GM12864 (cell line): ENCODE measurements around the gene STX4.

ENCODE experiments used
- DNase-seq: peaks from one replicate; pipeline ENCODE4 v3.0.0-alpha.2; 2011; ENCODE audit warnings: low read depth
- H3K4me3 ChIP-seq: 2 replicates; pipeline ENCODE4 v1.5.1; 2011; ENCODE audit warnings: mild to moderate bottlenecking, low read depth, low read length, control low read depth
- CTCF ChIP-seq: IDR thresholded peaks from 2 replicates; pipeline ENCODE4 v1.5.1; 2011; ENCODE audit warnings: low read depth, mild to moderate bottlenecking, moderate library complexity, low read length, control low read depth, inconsistent platforms; ENCODE audit errors: missing control alignments

Gene STX4

DNA sequence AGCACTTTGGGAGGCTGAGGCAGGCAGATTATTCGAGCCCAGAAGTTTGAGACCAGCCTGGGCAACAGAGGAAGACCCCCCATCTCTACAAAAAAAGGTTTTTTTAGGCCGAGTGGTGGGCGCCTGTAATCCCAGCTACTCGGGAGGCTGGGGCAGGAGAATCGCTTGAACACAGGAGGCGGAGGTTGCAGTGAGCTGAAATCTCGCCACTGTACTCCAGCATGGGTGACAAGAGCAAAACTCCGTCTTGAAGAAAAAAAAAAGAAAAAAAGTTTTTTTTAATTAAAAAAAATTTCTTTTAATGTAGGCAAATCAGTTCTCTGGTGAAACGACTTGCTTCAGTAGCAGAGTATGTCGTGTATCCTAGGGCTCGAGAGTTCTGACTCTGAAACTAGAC, 37.4 kb upstream of the STX4 start:
- H3K4me3 ChIP-seq: peak overlapping the region; percentile 74
- DNase-seq: no peak
- no peak for TF ChIP-seq CTCF

DNA sequence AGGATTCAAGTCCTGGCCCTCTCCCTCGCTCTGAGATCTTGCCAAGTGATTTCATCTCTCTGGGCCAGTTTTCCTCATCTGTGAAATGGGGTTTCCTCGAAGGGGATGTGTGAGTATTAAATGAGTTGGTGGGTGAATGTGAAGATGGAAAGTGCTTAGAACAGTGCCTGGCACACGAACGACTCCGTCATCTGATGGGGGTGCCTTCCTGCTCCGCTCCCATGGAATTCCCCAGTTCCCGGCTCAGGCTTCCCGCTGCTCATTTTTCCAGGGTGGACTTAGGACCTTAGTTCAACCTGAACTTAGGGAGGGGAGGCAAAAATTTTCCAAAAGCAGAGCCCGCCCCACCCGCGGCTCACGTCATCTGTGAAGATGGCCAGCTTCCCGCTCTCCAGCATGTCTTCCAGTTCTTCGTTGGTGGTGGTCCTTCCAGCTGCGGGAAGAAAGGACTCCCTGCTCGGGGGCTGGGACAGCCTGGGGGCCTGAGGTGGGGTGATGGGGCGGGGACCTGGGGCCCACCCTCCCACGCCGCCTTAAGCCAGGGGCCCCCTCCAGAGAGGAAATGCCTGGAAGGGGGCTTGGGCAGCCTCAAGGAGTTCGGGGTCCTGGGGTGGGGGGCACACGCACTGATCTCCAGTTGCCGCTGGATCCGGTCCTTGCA, 36.9 kb upstream of the STX4 start:
- no peak for DNase-seq
- H3K4me3 ChIP-seq: peak overlapping the region; percentile 74
- TF ChIP-seq CTCF: no peak

- peak; percentile 55 for DNase-seq
- H3K4me3 ChIP-seq: peak overlapping the region; percentile 74
- TF ChIP-seq CTCF: no peak
Observed at GRCh38 chr16:30996985-30997724, 36.2 kb upstream of the STX4 start.

DNA sequence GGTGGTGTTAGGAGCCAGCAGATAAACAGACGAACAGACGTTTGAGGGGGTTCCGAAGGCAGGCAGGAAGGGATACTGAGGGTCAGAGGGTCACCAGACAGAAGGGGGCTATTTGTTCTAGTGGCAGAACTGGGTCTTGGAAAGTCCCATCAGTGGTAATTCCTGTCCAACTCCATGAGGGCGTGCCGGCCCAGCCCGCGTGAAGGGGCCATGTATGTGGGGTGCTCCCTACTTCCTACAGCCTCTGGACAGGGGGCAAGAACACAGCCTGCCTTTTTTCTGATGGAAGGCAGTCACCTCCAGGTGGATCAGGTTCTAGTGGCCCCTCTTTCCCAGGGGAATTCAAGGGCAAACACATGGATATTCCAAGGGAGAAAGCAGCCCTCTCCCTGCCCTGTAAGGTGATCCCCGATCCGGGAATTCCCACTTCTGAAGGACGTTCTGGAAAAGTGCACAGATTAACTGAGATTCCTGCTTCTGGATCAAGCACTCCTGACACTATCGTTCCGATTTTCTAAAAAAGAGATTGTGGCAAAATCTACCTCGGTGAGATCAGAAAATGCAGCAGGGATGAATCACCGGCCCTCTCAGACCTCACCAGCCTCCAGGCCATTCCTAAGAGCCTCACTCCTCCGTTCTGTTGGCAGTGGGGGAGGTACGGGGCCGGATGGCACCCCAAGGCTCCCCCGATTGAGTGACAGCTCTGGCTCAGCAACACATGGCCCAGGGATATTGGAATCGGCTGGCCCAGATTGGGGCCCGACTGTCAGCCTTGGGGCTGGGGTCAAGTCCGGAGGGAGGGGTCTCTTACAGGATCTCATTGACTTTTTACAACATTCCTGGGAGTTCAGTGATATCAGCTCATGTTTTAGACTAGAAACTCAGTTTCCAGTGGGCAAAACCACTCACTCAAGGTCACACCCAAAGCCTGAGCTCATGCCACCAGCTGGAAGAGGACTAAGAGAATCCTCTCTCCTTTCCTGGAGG, 35.3 kb upstream of the STX4 start:
- TF ChIP-seq CTCF: no peak
- no peak for DNase-seq
- H3K4me3 ChIP-seq: peak overlapping the region; percentile 42; the same call in 1 of the 2 replicates

- no peak overlapping the region for H3K4me3 ChIP-seq
- DNase-seq: no peak
- TF ChIP-seq CTCF: no peak
Observed at GRCh38 chr16:30998852-30999761, 34.3 kb upstream of the STX4 start.
